Gastrocnemius medialis (tissue), 4 donors: ENCODE measurements around the gene NT5DC3. TPM values are rescaled to one million over a fixed set of nuclear protein-coding genes. Genes with fewer than 3 reads are reported as not detected.

Experiments used
- ATAC-seq, 2 donors: fragments of 150-250 bp; one replicate each; pipeline ENCODE4 v1.9.1; 2016
- DNase-seq, 2 donors: peaks; one replicate each; pipeline ENCODE4 v3.0.0-alpha.2; 2019
- H3K27ac ChIP-seq, 4 donors: fragments of 200-600 bp; sonication (generic); 1 replicate in 1 of 4; 2 replicates in 3 of 4; pipeline ENCODE4 v1.5.1; 2016 to 2018; ENCODE audit warnings: mild to moderate bottlenecking in 2 of 4, moderate library complexity in 1 of 4
- H3K27me3 ChIP-seq, 3 donors: fragments of 200-600 bp; sonication (generic) in 2 of 3; 1 replicate in 1 of 3; 2 replicates in 2 of 3; pipeline versions ENCODE4 v1.5.1 to v1.6.0; 2016 to 2019; ENCODE audit warnings: mild to moderate bottlenecking in 1 of 3, moderate library complexity in 1 of 3
- H3K36me3 ChIP-seq, 2 donors: fragments of 200-600 bp; sonication (generic) in 1 of 2; one replicate each; pipeline ENCODE4 v1.5.1; 2017 to 2018
- H3K4me1 ChIP-seq, 2 donors: fragments of 200-600 bp; sonication (generic) in 1 of 2; one replicate each; pipeline ENCODE4 v1.5.1; 2016 to 2017; ENCODE audit warnings: mild to moderate bottlenecking in 2 of 2
- H3K4me3 ChIP-seq, 4 donors: fragments of 200-600 bp; sonication (generic) in 3 of 4; 1 replicate in 1 of 4; 2 replicates in 3 of 4; pipeline ENCODE4 v1.5.1; 2016 to 2019; ENCODE audit warnings: mild to moderate bottlenecking in 2 of 4
- H3K9me3 ChIP-seq, 3 donors: fragments of 200-600 bp; sonication (generic) in 2 of 3; 1 replicate in 1 of 3; 2 replicates in 2 of 3; pipeline ENCODE4 v1.5.1; 2016 to 2019
- POLR2A ChIP-seq, 2 donors: fragments of 450-650 bp; IDR thresholded peaks; one replicate each; pipeline ENCODE4 v1.6.1; 2017; ENCODE audit warnings: antibody characterized with exemption in 2 of 2, mild to moderate bottlenecking in 2 of 2, moderate library complexity in 2 of 2
- in situ Hi-C, 4 donors: fragments of 200-750 bp; cut with MboI; loops; one replicate each; pipeline versions ENCODE4 v1.15.0 to v1.8.0; 2017; ENCODE audit warnings: low sequenced_read_pairs in 4 of 4
- intact Hi-C: fragments of 100-400 bp; cut with DNase I; formaldehyde crosslinking; loops from one replicate; pipeline ENCODE4 v1.15.1; 2023; ENCODE audit warnings: low total_unique reads
- total RNA-seq, 4 donors: library from RNA; depleted of rRNA; stranded (reverse); fragments of >200 nt; gene quantifications; one replicate each; pipeline versions ENCODE4 v1.1.0 to v1.2.3, GENCODE V29; 2016
- TF ChIP-seq, protein P1 (sequence below), 5 experiments: fragments of 450-650 bp in 3 of 5; fragments of 200-600 bp in 2 of 5; sonication (generic) in 2 of 5; IDR thresholded peaks in 4 of 5; conservative IDR thresholded peaks in 1 of 5; 1 replicate in 4 of 5; 2 replicates in 1 of 5; pipeline ENCODE4 v1.5.1; 2016 to 2019; ENCODE audit warnings: antibody characterized with exemption in 5 of 5, mild to moderate bottlenecking in 3 of 5, moderate library complexity in 3 of 5

NT5DC3 gene
- total RNA-seq, 4 donors from 2014 or later = 8.8 to 18.7 (median 13.9) TPM

DNA sequence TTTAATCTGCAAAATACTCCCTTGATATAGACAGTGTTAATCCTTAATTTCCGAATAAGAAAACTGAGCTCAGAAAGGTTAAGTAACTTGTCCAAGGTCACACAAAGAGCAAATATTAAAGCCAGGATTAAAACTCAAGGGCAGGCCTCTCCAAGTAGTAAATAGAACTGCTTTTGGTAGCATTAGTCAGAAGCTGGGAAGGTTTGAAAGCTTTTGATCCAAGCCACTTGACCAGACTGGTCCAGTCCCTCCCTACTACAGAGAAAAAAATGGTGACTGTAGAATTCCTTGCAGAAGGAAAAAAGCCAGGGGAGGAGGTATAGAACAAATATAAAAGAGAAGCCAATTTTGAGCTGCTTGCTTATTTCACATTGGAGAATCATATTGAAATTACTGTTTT lies 111.5 kb downstream of the NT5DC3 start:
- no peak for TF ChIP-seq POLR2A (IDR thresholded peaks at IDR 0.05)
- TF ChIP-seq, protein P1, sequence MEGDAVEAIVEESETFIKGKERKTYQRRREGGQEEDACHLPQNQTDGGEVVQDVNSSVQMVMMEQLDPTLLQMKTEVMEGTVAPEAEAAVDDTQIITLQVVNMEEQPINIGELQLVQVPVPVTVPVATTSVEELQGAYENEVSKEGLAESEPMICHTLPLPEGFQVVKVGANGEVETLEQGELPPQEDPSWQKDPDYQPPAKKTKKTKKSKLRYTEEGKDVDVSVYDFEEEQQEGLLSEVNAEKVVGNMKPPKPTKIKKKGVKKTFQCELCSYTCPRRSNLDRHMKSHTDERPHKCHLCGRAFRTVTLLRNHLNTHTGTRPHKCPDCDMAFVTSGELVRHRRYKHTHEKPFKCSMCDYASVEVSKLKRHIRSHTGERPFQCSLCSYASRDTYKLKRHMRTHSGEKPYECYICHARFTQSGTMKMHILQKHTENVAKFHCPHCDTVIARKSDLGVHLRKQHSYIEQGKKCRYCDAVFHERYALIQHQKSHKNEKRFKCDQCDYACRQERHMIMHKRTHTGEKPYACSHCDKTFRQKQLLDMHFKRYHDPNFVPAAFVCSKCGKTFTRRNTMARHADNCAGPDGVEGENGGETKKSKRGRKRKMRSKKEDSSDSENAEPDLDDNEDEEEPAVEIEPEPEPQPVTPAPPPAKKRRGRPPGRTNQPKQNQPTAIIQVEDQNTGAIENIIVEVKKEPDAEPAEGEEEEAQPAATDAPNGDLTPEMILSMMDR (IDR thresholded peaks at IDR 0.05 in 4 of 5, conservative IDR thresholded peaks at IDR 0.05 in 1 of 5) = no peak
- intact Hi-C loops (no loop called here), in situ Hi-C loops (no loop called here)

DNA sequence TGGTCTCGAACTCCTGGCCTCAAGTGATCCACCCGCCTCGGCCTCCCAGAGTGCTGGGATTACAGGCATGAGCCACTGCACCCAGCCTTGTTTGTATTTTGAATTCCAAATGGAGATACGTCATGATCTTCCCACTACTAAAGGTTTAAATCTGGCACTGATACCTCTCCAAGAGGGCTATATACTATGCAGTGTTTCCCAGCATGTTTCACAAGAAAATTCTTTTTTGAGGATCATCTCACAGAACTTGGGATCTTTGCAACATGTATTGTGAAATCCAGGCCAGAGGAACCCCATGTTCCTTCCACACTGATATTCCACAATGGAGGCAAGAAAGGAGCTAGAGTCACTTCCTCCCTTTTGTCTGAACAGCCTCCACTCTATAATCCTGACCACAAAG lies 112.7 kb downstream of the NT5DC3 start:
- no peak overlapping the region for H3K4me3 ChIP-seq
- intact Hi-C loops (no loop called here), in situ Hi-C loops (no loop called here)
- DNase-seq = no peak
- no peak overlapping the region for H3K27ac ChIP-seq
- no peak for TF ChIP-seq POLR2A (IDR thresholded peaks at IDR 0.05)
- TF ChIP-seq, protein P1 (IDR thresholded peaks at IDR 0.05 in 4 of 5, conservative IDR thresholded peaks at IDR 0.05 in 1 of 5) = no peak
- no peak for ATAC-seq
- H3K27me3 ChIP-seq = no peaks in the 10 kb centered on the region
- no peaks in the 10 kb centered on the region for H3K4me1 ChIP-seq
- H3K36me3 ChIP-seq = no peaks in the 10 kb centered on the region
- H3K9me3 ChIP-seq = no peaks in the 10 kb centered on the region

More for the DNA sequence above, 111.5 kb downstream of the NT5DC3 start:
- DNase-seq = no peak
- ATAC-seq = no peak
- Histone ChIP-seq H3K4me1 (no peaks in the 10 kb centered on the region), H3K36me3 (no peaks in the 10 kb centered on the region), H3K27ac (no peak overlapping the region), H3K9me3 (no peaks in the 10 kb centered on the region), H3K27me3 (no peaks in the 10 kb centered on the region), H3K4me3 (no peak overlapping the region)

DNA sequence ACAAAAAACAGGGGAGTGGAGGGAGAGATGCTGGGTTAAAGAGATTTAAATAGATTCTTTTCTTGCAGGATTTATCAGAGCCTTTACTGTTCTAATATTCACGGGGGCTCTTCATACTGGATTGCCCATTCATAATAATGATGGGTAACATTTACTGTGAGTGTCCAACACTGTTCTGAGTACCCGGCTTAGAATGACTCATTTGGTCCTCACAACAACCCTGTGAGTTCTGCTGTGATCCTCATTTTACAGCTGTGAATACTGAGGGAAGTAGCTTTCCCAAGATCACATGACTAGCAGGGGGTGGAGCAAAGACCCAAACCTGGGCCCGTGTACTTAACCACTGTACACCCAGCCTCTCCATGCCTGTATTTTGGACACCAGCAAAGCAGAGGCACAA lies 113.4 kb downstream of the NT5DC3 start:
- no peak for DNase-seq
- no peak for ATAC-seq
- intact Hi-C loops = no loop called here
- TF ChIP-seq POLR2A (IDR thresholded peaks at IDR 0.05) = no peak
- TF ChIP-seq, protein P1 (IDR thresholded peaks at IDR 0.05 in 4 of 5, conservative IDR thresholded peaks at IDR 0.05 in 1 of 5) = no peak
- Histone ChIP-seq H3K36me3 (no peaks in the 10 kb centered on the region), H3K27me3 (no peaks in the 10 kb centered on the region), H3K9me3 (no peaks in the 10 kb centered on the region), H3K27ac (no peak overlapping the region), H3K4me1 (no peaks in the 10 kb centered on the region), H3K4me3 (no peak overlapping the region)
- in situ Hi-C loops = no loop called here

DNA sequence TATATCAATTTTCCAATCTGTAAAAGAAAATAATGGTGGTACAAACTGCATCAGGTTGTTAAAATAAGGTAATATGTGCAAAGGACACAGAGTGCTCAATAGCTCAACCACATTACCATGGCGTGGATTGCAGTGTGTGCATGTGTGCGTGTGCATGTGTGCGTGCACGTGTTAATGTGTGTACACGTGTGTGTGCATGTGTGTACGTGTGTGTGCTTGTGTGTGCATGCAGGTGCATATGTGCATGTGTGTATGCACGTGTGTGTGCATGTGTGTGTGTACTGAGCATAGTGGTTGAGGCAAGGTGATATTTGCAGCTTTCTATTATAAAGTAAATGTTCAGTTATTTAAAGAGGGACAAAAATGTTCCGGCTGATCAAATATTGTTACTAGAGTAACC lies 115.6 kb downstream of the NT5DC3 start:
- Histone ChIP-seq H3K36me3 (no peaks in the 10 kb centered on the region), H3K4me1 (no peaks in the 10 kb centered on the region), H3K27me3 (no peaks in the 10 kb centered on the region), H3K9me3 (no peaks in the 10 kb centered on the region), H3K4me3 (no peak overlapping the region), H3K27ac (no peak overlapping the region)
- in situ Hi-C loops = no loop called here
- TF ChIP-seq POLR2A (IDR thresholded peaks at IDR 0.05) = no peak
- TF ChIP-seq, protein P1 (IDR thresholded peaks at IDR 0.05 in 4 of 5, conservative IDR thresholded peaks at IDR 0.05 in 1 of 5) = no peak
- DNase-seq = no peak
- intact Hi-C loops = no loop called here
- ATAC-seq = no peak

Other genes starting within 250 kb of the NT5DC3 start
- gene HSP90B1, start 89.2 kb upstream of the NT5DC3 start, total RNA-seq = 10 to 100 TPM; 60.3 to 94.8 (median 79.3) TPM
- 10 to 100 TPM in 2 of 4 donors, 1 to 10 TPM in 2; 5.1 to 17.5 (median 9.0) TPM for gene TDG, start 124.6 kb upstream of the NT5DC3 start, total RNA-seq
- 1 to 10 TPM in 2 of 4 donors, under 1 TPM in 2; 0.41 to 4.0 (median 1.1) TPM for gene GLT8D2, start 209.0 kb upstream of the NT5DC3 start, total RNA-seq
- 10 to 100 TPM; 19.4 to 27.7 (median 21.8) TPM for gene HCFC2, start 223.3 kb upstream of the NT5DC3 start, total RNA-seq